ENCODE data around the gene KCTD10.

- TF ChIP-seq EZH2phosphoT487 (IDR thresholded peaks at IDR 0.05; ENCODE audit: borderline replicate concordance) (no peak), CTCF (conservative IDR thresholded peaks at IDR 0.05; ENCODE audit: low read length) (no peak)
Measured at GRCh38 chr12:109495012-109495411, 17.9 kb upstream of the KCTD10 start.
